ENCODE measurements around the gene CDC7.

Gene CDC7

GRCh38 chr1:91567583-91567982 is 66.9 kb downstream of the CDC7 start:
- no peak overlapping the region for H3K4me3 ChIP-seq (ENCODE audit: low read depth, low read length)
- no peak for DNase-seq (ENCODE audit: low read depth)
- TF ChIP-seq CTCF (IDR thresholded peaks at IDR 0.05; ENCODE audit: insufficient read depth, low read depth, low read length, missing control alignments) = no peak

- TF ChIP-seq CTCF (IDR thresholded peaks at IDR 0.05; ENCODE audit: insufficient read depth, low read depth, low read length, missing control alignments) = no peak
- no peak overlapping the region for H3K4me3 ChIP-seq (ENCODE audit: low read depth, low read length)
- no peak for DNase-seq (ENCODE audit: low read depth)
Observed at GRCh38 chr1:91568261-91568660, 67.6 kb downstream of the CDC7 start.

- no peak for TF ChIP-seq CTCF (IDR thresholded peaks at IDR 0.05; ENCODE audit: insufficient read depth, low read depth, low read length, missing control alignments)
- DNase-seq (ENCODE audit: low read depth) = no peak
- H3K4me3 ChIP-seq (ENCODE audit: low read depth, low read length) = no peak overlapping the region
Observed at GRCh38 chr1:91569411-91570119, 68.9 kb downstream of the CDC7 start.

GRCh38 chr1:91570120-91570448 is 69.4 kb downstream of the CDC7 start:
- H3K4me3 ChIP-seq (ENCODE audit: low read depth, low read length) = no peak overlapping the region
- DNase-seq (ENCODE audit: low read depth) = no peak
- no peak for TF ChIP-seq CTCF (IDR thresholded peaks at IDR 0.05; ENCODE audit: insufficient read depth, low read depth, low read length, missing control alignments)

GRCh38 chr1:91572044-91572443 is 71.4 kb downstream of the CDC7 start:
- peak overlapping the region; percentile 22 for H3K4me3 ChIP-seq (ENCODE audit: low read depth, low read length)
- DNase-seq (ENCODE audit: low read depth) = peak; percentile 73

More at GRCh38 chr1:91572044-91572443, 71.4 kb downstream of the CDC7 start:
- TF ChIP-seq CTCF (IDR thresholded peaks at IDR 0.05; ENCODE audit: insufficient read depth, low read depth, low read length, missing control alignments) = no peak
